ENCODE measurements around the gene PPP2R5C. TPM values are rescaled to one million over a fixed set of nuclear protein-coding genes. Genes with fewer than 3 reads are reported as not detected.

Gene PPP2R5C
- total RNA-seq, 1 donor = 114 TPM

GRCh38 chr14:101757839-101758211, 3.7 kb upstream of the PPP2R5C start:
- no peak for DNase-seq (ENCODE audit: low read depth)
- no peak for TF ChIP-seq CTCF (IDR thresholded peaks at IDR 0.05; ENCODE audit: insufficient read depth, low read length)
- H3K4me3 ChIP-seq (ENCODE audit: low read depth, low read length) = no peak overlapping the region

GRCh38 chr14:101758913-101759593, 2.5 kb upstream of the PPP2R5C start:
- no peak overlapping the region for H3K4me3 ChIP-seq (ENCODE audit: low read depth, low read length)
- no peak for TF ChIP-seq CTCF (IDR thresholded peaks at IDR 0.05; ENCODE audit: insufficient read depth, low read length)
- no peak for DNase-seq (ENCODE audit: low read depth)

GRCh38 chr14:101760138-101761011, 1.1 kb upstream of the PPP2R5C start:
- peak overlapping the region; percentile 78 for H3K4me3 ChIP-seq (ENCODE audit: low read depth, low read length)
- TF ChIP-seq CTCF (IDR thresholded peaks at IDR 0.05; ENCODE audit: insufficient read depth, low read length) = no peak
- peak; percentile 98 for DNase-seq (ENCODE audit: low read depth)

- peak overlapping the region; percentile 79 for H3K4me3 ChIP-seq (ENCODE audit: low read depth, low read length)
- DNase-seq (ENCODE audit: low read depth) = no peak
- no peak for TF ChIP-seq CTCF (IDR thresholded peaks at IDR 0.05; ENCODE audit: insufficient read depth, low read length)
Observed at GRCh38 chr14:101761881-101762529, 496 bp downstream of the PPP2R5C start.

GRCh38 chr14:101762530-101763101, 1.1 kb downstream of the PPP2R5C start:
- TF ChIP-seq CTCF (IDR thresholded peaks at IDR 0.05; ENCODE audit: insufficient read depth, low read length) = no peak
- no peak for DNase-seq (ENCODE audit: low read depth)
- H3K4me3 ChIP-seq (ENCODE audit: low read depth, low read length) = peak overlapping the region; percentile 79

- no peak for DNase-seq (ENCODE audit: low read depth)
- no peak for TF ChIP-seq CTCF (IDR thresholded peaks at IDR 0.05; ENCODE audit: insufficient read depth, low read length)
- H3K4me3 ChIP-seq (ENCODE audit: low read depth, low read length) = no peak overlapping the region
Observed at GRCh38 chr14:101763941-101764709, 2.6 kb downstream of the PPP2R5C start.

Data from fibroblast of the aortic adventitia (primary cell).